IMR-90 (cell line): ENCODE results near the gene CMIP. TPM values are rescaled to one million over a fixed set of nuclear protein-coding genes. Genes with fewer than 3 reads are reported as not detected.
A peak's percentile ranks its signal among the peaks of the same experiment; 100 is the strongest.

Experiments
- ATAC-seq: fragments of 200-7000 bp; cut with Tn5 transposase; 2 replicates; pipeline ENCODE4 v1.9.1; 2020; ENCODE audit warnings: low read depth, mild to moderate bottlenecking, moderate library complexity
- BruUV-seq: library from RNA; stranded (reverse); fragments of 400-500 nt; replicated peaks from 2 replicates; lab custom pipeline; 2021; lab: Mats Ljungman, UMichigan
- CTCF ChIA-PET: fragments of 300-600 bp; formaldehyde crosslinking; extraction: SDS; loops from one replicate; lab custom pipeline; 2021; ENCODE audit warnings: antibody characterized with exemption; lab: Yijun Ruan, JAX
- POLR2A ChIA-PET: fragments of 300-600 bp; sonication (Branson Sonifier 250); formaldehyde crosslinking; loops from one replicate; lab custom pipeline; 2022; ENCODE audit warnings: antibody characterized with exemption; ENCODE audit not compliant: unreplicated experiment; lab: Charles Lee
- DNase-seq: peaks from one replicate; pipeline ENCODE4 v3.0.0; 2013
- H2AFZ ChIP-seq: replicated peaks from 2 replicates; pipeline ENCODE3; 2013; ENCODE audit warnings: low read length, mild to moderate bottlenecking; ENCODE audit not compliant: poor library complexity
- H2AK5ac ChIP-seq: 2 replicates; pipeline ENCODE4 v1.6.1; 2013; ENCODE audit warnings: low read depth, low read length, inconsistent platforms
- H2AK9ac ChIP-seq: replicated peaks from 2 replicates; pipeline ENCODE3; 2013; ENCODE audit warnings: mild to moderate bottlenecking, low read depth, low read length, moderate library complexity; ENCODE audit not compliant: poor library complexity
- H2BK120ac ChIP-seq: 2 replicates; pipeline ENCODE4 v1.6.1; 2013; ENCODE audit warnings: low read depth, low read length, inconsistent platforms
- H2BK15ac ChIP-seq: 3 replicates; pipeline ENCODE4 v1.6.1; 2013; ENCODE audit warnings: low read depth, low read length, inconsistent platforms
- H2BK20ac ChIP-seq: 2 replicates; pipeline ENCODE4 v1.6.1; 2013; ENCODE audit warnings: low read depth, mild to moderate bottlenecking, inconsistent platforms, low read length, moderate library complexity
- H2BK5ac ChIP-seq: 2 replicates; pipeline ENCODE4 v1.6.1; 2013; ENCODE audit warnings: mild to moderate bottlenecking, low read depth, low read length, inconsistent platforms; ENCODE audit not compliant: poor library complexity, severe bottlenecking
- H3K14ac ChIP-seq: replicated peaks from 2 replicates; pipeline ENCODE4 v1.6.1; 2013; ENCODE audit warnings: low read depth, low read length, inconsistent platforms
- H3K18ac ChIP-seq: 2 replicates; pipeline ENCODE4 v1.6.1; 2013; ENCODE audit warnings: low read depth, low read length, control low read depth
- H3K23ac ChIP-seq: 2 replicates; pipeline ENCODE4 v1.6.1; 2013; ENCODE audit warnings: low read depth, low read length, inconsistent platforms
- H3K27ac ChIP-seq: 2 replicates; pipeline ENCODE4 v1.5.1; 2013; ENCODE audit warnings: mild to moderate bottlenecking, control low read depth, low read length; ENCODE audit not compliant: insufficient read depth
- H3K27me3 ChIP-seq: 2 replicates; pipeline ENCODE4 v1.6.1; 2013; ENCODE audit warnings: low read length; ENCODE audit not compliant: control insufficient read depth, insufficient read depth
- H3K36me3 ChIP-seq: 2 replicates; pipeline ENCODE4 v1.6.1; 2013; ENCODE audit warnings: low read length, mixed read lengths; ENCODE audit not compliant: control insufficient read depth, insufficient read depth
- H3K4ac ChIP-seq: 2 replicates; pipeline ENCODE4 v1.6.1; 2013; ENCODE audit warnings: low read depth, low read length, inconsistent platforms
- H3K4me1 ChIP-seq: 2 replicates; pipeline ENCODE4 v1.6.1; 2013; ENCODE audit warnings: low read length, mixed read lengths; ENCODE audit not compliant: control insufficient read depth, insufficient read depth
- H3K4me2 ChIP-seq: 2 replicates; pipeline ENCODE4 v1.6.1; 2013; ENCODE audit warnings: low read depth, mild to moderate bottlenecking, control low read depth, low read length, moderate library complexity
- H3K4me3 ChIP-seq: 2 replicates; pipeline ENCODE4 v1.5.1; 2013; ENCODE audit warnings: low read depth, mild to moderate bottlenecking, control low read depth, low read length, moderate library complexity; ENCODE audit not compliant: insufficient read depth
- H3K56ac ChIP-seq: 2 replicates; pipeline ENCODE4 v1.6.1; 2013; ENCODE audit warnings: low read length, inconsistent platforms; ENCODE audit not compliant: insufficient read depth; ENCODE audit errors: extremely low read depth
- H3K79me1 ChIP-seq, 2 experiments: 2 replicates each; pipeline ENCODE4 v1.6.1; 2013; ENCODE audit warnings: low read length in 2 of 2, inconsistent platforms in 1 of 2, low read depth in 1 of 2
- H3K9ac ChIP-seq: 2 replicates; pipeline ENCODE4 v1.6.1; 2013; ENCODE audit warnings: low read depth, low read length, control low read depth
- H3K9me1 ChIP-seq: 2 replicates; pipeline ENCODE4 v1.6.1; 2013; ENCODE audit warnings: low read length, inconsistent platforms; ENCODE audit not compliant: insufficient read depth
- H3K9me3 ChIP-seq: 2 replicates; pipeline ENCODE4 v1.6.1; 2013; ENCODE audit warnings: low read length; ENCODE audit not compliant: control insufficient read depth, insufficient read depth
- H4K20me1 ChIP-seq: 2 replicates; pipeline ENCODE4 v1.6.1; 2013; ENCODE audit warnings: low read length, inconsistent platforms; ENCODE audit not compliant: insufficient read depth
- H4K5ac ChIP-seq: 2 replicates; pipeline ENCODE4 v1.6.1; 2013; ENCODE audit warnings: mild to moderate bottlenecking, low read depth, low read length, control low read depth
- H4K8ac ChIP-seq, 2 experiments: 2 replicates each; pipeline ENCODE4 v1.6.1; 2013; ENCODE audit warnings: low read depth in 2 of 2, low read length in 2 of 2, control low read depth in 1 of 2, inconsistent platforms in 1 of 2
- H4K91ac ChIP-seq: 2 replicates; pipeline ENCODE4 v1.6.1; 2013; ENCODE audit warnings: low read depth, low read length, inconsistent platforms; ENCODE audit not compliant: insufficient read depth
- FOS ChIP-seq: fragments of 150-350 bp; IDR thresholded peaks from 2 replicates; pipeline ENCODE4 v1.6.1; 2016; ENCODE audit warnings: low read depth, low read length
- WGBS, 2 experiments: methylation state at CpG; one replicate each; pipeline versions ENCODE4 v1.1.5 to v1.1.7; 2013; ENCODE audit warnings: missing lambda C conversion rate in 2 of 2; ENCODE audit not compliant: insufficient read length in 1 of 2; ENCODE audit errors: extremely low coverage in 2 of 2; 5-methylcytosine and 5-hydroxymethylcytosine counted together
- dilution Hi-C: fragments of 300-500 bp; cut with HindIII; formaldehyde crosslinking; loops from one replicate; pipeline ENCODE4 v1.14.3; 2018; ENCODE audit warnings: low sequenced_read_pairs; ENCODE audit not compliant: unreplicated experiment
- in situ Hi-C: fragments of 300-500 bp; cut with MboI; formaldehyde crosslinking; loops from 3 replicates; pipeline ENCODE4 v1.14.3; 2019; ENCODE audit warnings: low sequenced_read_pairs, inconsistent platforms, mixed read lengths
- intact Hi-C: fragments of 100-400 bp; cut with micrococcal nuclease; formaldehyde crosslinking; loops from 2 replicates; pipeline ENCODE4 v1.10.0; 2022
- microRNA-seq, 2 experiments: library from miRNA; stranded (forward) in 1 of 2; unstranded in 1 of 2; fragments of 10-50 nt in 1 of 2; fragments of <30 nt in 1 of 2; gene quantifications in 1 of 2; microRNA quantifications in 1 of 2; one replicate each; pipeline versions ENCODE3 to v1.1.0; 2013 to 2020; ENCODE audit not compliant: insufficient read depth in 1 of 2, insufficient read length in 1 of 2, unreplicated experiment in 1 of 2
- polyA plus RNA-seq, 3 experiments: library from polyadenylated mRNA; depleted of rRNA; stranded (reverse); fragments of >200 nt; gene quantifications; 2 replicates each; pipeline ENCODE4 v1.2.3, GENCODE V29; 2012; ENCODE audit warnings: low replicate concordance in 1 of 3
- small RNA-seq, 5 experiments: library from RNA; depleted of rRNA; stranded (forward); fragments of <200 nt; gene quantifications; one replicate each; pipeline ENCODE3, GENCODE V24; 2012
- total RNA-seq: library from RNA; depleted of rRNA; stranded (reverse); fragments of >200 nt; gene quantifications from 2 replicates; pipeline ENCODE4 v1.2.3, GENCODE V29; 2012; rRNA removed

The CMIP gene
- total and polyA plus RNA-seq, 2 of the 4 experiments (the other 2 are of a cell fraction) = 3.2 to 11.6 TPM

- Histone ChIP-seq H3K4me3 (no peak overlapping the region), H2AK9ac (no peak overlapping the region), H2BK15ac (no peak overlapping the region), H3K9ac (no peak overlapping the region), H3K4me2 (no peak overlapping the region), H2AK5ac (no peak overlapping the region), H3K9me1 (no peaks in the 10 kb centered on the region), H3K56ac (no peak overlapping the region), H3K9me3 (no peaks in the 10 kb centered on the region), H3K36me3 (no peaks in the 10 kb centered on the region), H4K5ac (no peak overlapping the region), H4K20me1 (no peaks in the 10 kb centered on the region), H3K4me1 (no peaks in the 10 kb centered on the region), H2BK5ac (no peak overlapping the region), H3K27me3 (peaks cover 6% of the 10 kb centered on the region; the same call in 1 of the 2 replicates), H3K4ac (no peak overlapping the region), H3K79me1 (no peaks in the 10 kb centered on the region), H3K23ac (no peak overlapping the region), H2AFZ (no peak overlapping the region), H3K18ac (no peak overlapping the region), H3K14ac (no peak overlapping the region), H4K91ac (no peak overlapping the region), H4K8ac (no peak overlapping the region), H2BK120ac (no peak overlapping the region), H2BK20ac (no peak overlapping the region), H3K27ac (no peak overlapping the region)
- no TSS peak for BruUV-seq
- WGBS, 2 experiments = no CpG with 5 or more reads among the region's 2 CpGs
- dilution Hi-C loops = no loop called here
- in situ Hi-C loops = no loop called here
- ChIA-PET POLR2A (no interaction called here), CTCF (interaction anchor here (0.6 kb wide), 1 partner anchor 421 kb away, joined by 4 read pairs; no protein-coding TSS in a partner anchor)
- no peak for TF ChIP-seq FOS
- ATAC-seq (no peak), DNase-seq (peak; percentile 9)
- intact Hi-C loops = no loop called here
Observed at GRCh38 chr16:81758376-81758775, 313.8 kb downstream of the CMIP start.

Small RNAs within 50 kb of the gene (microRNA-seq; reads per million reads assigned to microRNA genes)
- gene MIR6504 (0 to 1.5 reads per million in 2 experiments), gene MIR7854 (2.2 to 4.1 reads per million in 2 experiments)

Small RNAs within 50 kb of the gene (small RNA-seq; reads per million reads assigned to genes)
- gene MIR6504 (0 reads per million in 5 experiments), gene MIR7854 (0 reads per million in 5 experiments)

Other genes starting within 250 kb of the CMIP start
- gene BCO1, start 206.1 kb upstream of the CMIP start, total RNA-seq = not detected in 2 replicates
- not detected in 2 replicates for gene BCO1, start 206.1 kb upstream of the CMIP start, polyA plus RNA-seq (2012; rRNA removed)
- 5.7 and 9.2 TPM in 2 replicates for gene GAN, start 129.8 kb upstream of the CMIP start, total RNA-seq
- gene GAN, start 129.8 kb upstream of the CMIP start, polyA plus RNA-seq (2012; rRNA removed) = 1.0 and 1.1 TPM in 2 replicates